Measurements from ENCODE around the gene UNC13A.

Gene UNC13A

DNA sequence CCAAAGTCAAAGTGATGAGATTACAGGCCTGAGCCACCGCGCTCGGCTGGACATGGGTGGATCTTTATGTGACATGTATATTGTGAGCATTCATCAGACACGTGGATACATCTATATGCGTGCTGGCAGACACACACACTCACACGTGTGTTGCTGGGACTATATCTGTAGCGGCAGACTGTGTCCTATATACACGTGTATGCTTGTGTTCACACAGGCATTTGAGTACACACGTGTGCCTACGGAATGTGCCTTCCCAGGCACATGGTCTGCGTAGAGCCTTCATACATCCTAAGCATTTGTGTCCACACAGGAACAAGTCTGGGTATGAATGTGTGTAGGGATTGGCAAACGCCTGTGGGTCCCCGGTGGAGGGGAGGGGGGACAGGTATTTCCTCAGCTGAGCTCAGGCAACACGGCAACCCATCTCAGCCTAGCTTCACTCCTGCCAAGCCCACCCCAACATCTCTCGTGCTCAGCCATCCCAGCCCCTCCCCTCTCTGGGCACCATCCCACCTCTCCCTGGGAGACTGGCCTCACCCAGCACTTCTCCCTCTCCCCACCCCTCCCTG is 2.6 kb downstream of the UNC13A start:
- no peak for TF ChIP-seq POLR2AphosphoS5 (IDR thresholded peaks at IDR 0.05; ENCODE audit: low read depth, low read length)
- TF ChIP-seq TAF1 (IDR thresholded peaks at IDR 0.05; ENCODE audit: borderline replicate concordance, insufficient read depth, low read length): no peak

DNA sequence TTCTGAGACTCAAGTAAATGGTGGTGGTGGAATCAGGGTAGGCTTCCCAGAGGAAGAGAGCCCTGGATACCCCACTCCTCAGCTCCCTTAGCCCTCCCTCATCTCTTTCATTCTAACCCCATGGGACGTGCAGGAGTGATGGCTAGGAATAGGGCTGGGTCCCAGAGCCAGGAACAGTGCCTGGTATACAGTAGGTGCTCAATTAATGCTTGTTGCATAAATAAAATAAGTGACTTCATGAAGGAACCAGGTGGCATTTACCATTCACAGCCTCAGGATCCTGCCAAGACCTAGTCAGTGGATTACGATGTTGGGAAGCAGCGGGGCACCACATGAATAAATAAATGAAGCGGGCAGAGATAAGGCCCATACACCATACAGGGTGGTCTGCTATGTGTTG is 3.9 kb downstream of the UNC13A start:
- TF ChIP-seq SIN3A (IDR thresholded peaks at IDR 0.05; ENCODE audit: borderline replicate concordance, insufficient read depth, low read length): no peak
- TF ChIP-seq FOXP2 (optimal IDR thresholded peaks at IDR 0.05; ENCODE audit: borderline replicate concordance, extremely low read depth, extremely low read length, insufficient read depth): no peak
- no peak for TF ChIP-seq TAF1 (IDR thresholded peaks at IDR 0.05; ENCODE audit: borderline replicate concordance, insufficient read depth, low read length)
- TF ChIP-seq POLR2AphosphoS5 (IDR thresholded peaks at IDR 0.05; ENCODE audit: low read depth, low read length): no peak
- TF ChIP-seq, protein P1, sequence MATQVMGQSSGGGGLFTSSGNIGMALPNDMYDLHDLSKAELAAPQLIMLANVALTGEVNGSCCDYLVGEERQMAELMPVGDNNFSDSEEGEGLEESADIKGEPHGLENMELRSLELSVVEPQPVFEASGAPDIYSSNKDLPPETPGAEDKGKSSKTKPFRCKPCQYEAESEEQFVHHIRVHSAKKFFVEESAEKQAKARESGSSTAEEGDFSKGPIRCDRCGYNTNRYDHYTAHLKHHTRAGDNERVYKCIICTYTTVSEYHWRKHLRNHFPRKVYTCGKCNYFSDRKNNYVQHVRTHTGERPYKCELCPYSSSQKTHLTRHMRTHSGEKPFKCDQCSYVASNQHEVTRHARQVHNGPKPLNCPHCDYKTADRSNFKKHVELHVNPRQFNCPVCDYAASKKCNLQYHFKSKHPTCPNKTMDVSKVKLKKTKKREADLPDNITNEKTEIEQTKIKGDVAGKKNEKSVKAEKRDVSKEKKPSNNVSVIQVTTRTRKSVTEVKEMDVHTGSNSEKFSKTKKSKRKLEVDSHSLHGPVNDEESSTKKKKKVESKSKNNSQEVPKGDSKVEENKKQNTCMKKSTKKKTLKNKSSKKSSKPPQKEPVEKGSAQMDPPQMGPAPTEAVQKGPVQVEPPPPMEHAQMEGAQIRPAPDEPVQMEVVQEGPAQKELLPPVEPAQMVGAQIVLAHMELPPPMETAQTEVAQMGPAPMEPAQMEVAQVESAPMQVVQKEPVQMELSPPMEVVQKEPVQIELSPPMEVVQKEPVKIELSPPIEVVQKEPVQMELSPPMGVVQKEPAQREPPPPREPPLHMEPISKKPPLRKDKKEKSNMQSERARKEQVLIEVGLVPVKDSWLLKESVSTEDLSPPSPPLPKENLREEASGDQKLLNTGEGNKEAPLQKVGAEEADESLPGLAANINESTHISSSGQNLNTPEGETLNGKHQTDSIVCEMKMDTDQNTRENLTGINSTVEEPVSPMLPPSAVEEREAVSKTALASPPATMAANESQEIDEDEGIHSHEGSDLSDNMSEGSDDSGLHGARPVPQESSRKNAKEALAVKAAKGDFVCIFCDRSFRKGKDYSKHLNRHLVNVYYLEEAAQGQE (IDR thresholded peaks at IDR 0.05; ENCODE audit: insufficient read depth in 1 of 2, low read depth in 2 of 2, low read length in 2 of 2): no peak

DNA sequence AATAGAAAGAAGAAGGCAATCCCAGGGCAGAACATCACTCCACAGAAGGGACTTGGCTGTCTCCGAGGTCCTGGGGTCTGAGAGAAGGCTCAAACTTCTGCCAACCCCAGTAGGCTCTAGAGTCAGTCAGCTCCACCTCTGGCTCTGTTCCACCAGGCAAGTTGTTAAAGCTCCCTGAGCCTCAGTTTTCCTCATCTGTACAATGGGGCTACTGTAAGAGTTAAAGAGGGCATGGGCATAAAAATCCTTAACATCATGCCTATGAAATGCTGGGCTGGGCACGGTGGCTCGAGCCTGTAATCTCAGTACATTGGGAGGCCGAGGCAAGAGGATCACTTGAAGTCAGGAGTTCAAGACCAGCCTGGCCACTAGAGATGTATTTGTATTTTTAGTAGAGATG is 5.1 kb downstream of the UNC13A start:
- TF ChIP-seq, protein P1 (IDR thresholded peaks at IDR 0.05; ENCODE audit: insufficient read depth in 1 of 2, low read depth in 2 of 2, low read length in 2 of 2): no peak
- no peak for TF ChIP-seq POLR2AphosphoS5 (IDR thresholded peaks at IDR 0.05; ENCODE audit: low read depth, low read length)
- no peak for TF ChIP-seq TAF1 (IDR thresholded peaks at IDR 0.05; ENCODE audit: borderline replicate concordance, insufficient read depth, low read length)
- TF ChIP-seq FOXP2 (optimal IDR thresholded peaks at IDR 0.05; ENCODE audit: borderline replicate concordance, extremely low read depth, extremely low read length, insufficient read depth): no peak
- no peak for TF ChIP-seq SIN3A (IDR thresholded peaks at IDR 0.05; ENCODE audit: borderline replicate concordance, insufficient read depth, low read length)

DNA sequence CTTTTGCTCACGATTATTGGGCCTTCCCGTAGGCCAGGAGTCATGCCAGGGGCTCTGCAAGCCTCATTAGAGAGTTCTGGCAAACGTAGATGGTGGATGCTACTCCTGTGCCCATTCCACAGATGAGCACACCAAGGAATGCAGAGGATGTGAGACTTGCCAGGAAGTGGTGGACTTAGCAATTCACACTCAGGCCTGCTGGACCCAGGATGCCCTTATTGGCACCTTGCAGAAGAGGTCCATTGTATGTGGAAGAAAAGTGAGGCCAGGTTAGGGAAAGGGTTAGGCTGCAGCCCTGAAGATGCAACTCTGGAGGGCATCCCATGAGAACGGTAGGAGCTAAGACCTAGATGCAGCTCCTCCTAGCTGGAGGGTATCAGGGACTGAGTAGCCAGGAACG is 5.9 kb downstream of the UNC13A start:
- no peak for TF ChIP-seq POLR2AphosphoS5 (IDR thresholded peaks at IDR 0.05; ENCODE audit: low read depth, low read length)
- no peak for TF ChIP-seq SIN3A (IDR thresholded peaks at IDR 0.05; ENCODE audit: borderline replicate concordance, insufficient read depth, low read length)
- no peak for TF ChIP-seq FOXP2 (optimal IDR thresholded peaks at IDR 0.05; ENCODE audit: borderline replicate concordance, extremely low read depth, extremely low read length, insufficient read depth)
- no peak for TF ChIP-seq TAF1 (IDR thresholded peaks at IDR 0.05; ENCODE audit: borderline replicate concordance, insufficient read depth, low read length)
- TF ChIP-seq, protein P1 (IDR thresholded peaks at IDR 0.05; ENCODE audit: insufficient read depth in 1 of 2, low read depth in 2 of 2, low read length in 2 of 2): no peak

DNA sequence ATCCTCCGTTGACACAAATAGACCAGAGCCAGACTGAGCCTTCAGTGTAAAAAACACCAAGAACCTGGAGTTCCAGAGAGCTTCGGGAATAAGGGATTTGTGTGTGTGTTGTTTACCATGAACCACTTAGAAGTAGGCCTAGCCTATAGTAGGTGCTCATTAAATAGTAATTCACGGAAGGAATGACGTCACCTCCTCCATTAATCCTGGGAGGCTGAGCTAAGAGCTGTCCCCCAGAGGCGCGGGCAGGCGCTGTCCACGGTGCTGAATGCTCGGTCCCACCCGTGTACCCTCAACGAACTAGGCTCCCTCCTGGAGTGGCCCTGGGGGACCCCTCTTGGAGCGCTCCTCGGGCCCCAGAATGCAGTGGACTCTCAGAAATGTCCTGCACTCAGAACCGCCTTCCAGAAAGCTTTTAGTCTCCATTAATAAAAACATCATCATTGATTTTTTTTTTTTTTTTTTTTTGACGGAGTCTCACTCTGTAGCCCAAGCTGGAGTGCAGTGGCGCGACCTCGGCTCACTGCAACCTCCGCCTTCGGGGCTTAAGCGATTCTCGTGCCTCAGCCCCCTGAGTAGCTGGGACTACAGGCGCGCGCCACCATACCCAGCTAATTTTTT is 6.5 kb downstream of the UNC13A start:
- TF ChIP-seq POLR2AphosphoS5 (IDR thresholded peaks at IDR 0.05; ENCODE audit: low read depth, low read length): no peak
- TF ChIP-seq, protein P1 (IDR thresholded peaks at IDR 0.05; ENCODE audit: insufficient read depth in 1 of 2, low read depth in 2 of 2, low read length in 2 of 2): peak; percentile 98 to 99
- no peak for TF ChIP-seq FOXP2 (optimal IDR thresholded peaks at IDR 0.05; ENCODE audit: borderline replicate concordance, extremely low read depth, extremely low read length, insufficient read depth)

All from PFSK-1 (cell line).